Endothelial cell of umbilical vein (primary cell): ENCODE results near the gene STARD3NL. TPM values are rescaled to one million over a fixed set of nuclear protein-coding genes. Genes with fewer than 3 reads are reported as not detected.

ENCODE experiments used
- BruUV-seq: library from RNA; stranded (reverse); fragments of 400-500 nt; replicated peaks from 2 replicates; lab custom pipeline; 2021; lab: Mats Ljungman, UMichigan
- CTCF ChIA-PET: fragments of 300-600, 350-600 bp; sonication (Branson Sonifier 250); formaldehyde crosslinking; loops from one replicate; lab custom pipeline; 2021; ENCODE audit warnings: antibody characterized with exemption, inconsistent platforms; lab: Charles Lee
- POLR2A ChIA-PET: fragments of 300-600, 350-600 bp; sonication (Branson Sonifier 250); formaldehyde crosslinking; loops from one replicate; lab custom pipeline; 2021; ENCODE audit warnings: antibody characterized with exemption, inconsistent platforms; lab: Charles Lee
- DNase-seq: peaks from one replicate; pipeline ENCODE4 v3.0.0-alpha.2; 2011; ENCODE audit warnings: low read depth, low spot score
- FAIRE-seq: peaks from 2 replicates; lab custom pipeline; 2011; peaks lifted over from hg19 to GRCh38; lab: Jason Lieb, UNC
- H2AFZ ChIP-seq: 2 replicates; pipeline ENCODE4 v1.6.0; 2012; ENCODE audit warnings: low read depth, low read length, control low read depth, inconsistent platforms
- H3K27ac ChIP-seq: 2 replicates; pipeline ENCODE4 v1.5.1; 2011; ENCODE audit warnings: low read depth, mild to moderate bottlenecking, control low read depth, low read length, moderate library complexity; ENCODE audit not compliant: insufficient read depth
- H3K27me3 ChIP-seq, 2 experiments: 2 replicates each; pipeline versions ENCODE4 v1.6.0 to v1.6.1; 2011; ENCODE audit warnings: low read length in 2 of 2, mixed read lengths in 1 of 2; ENCODE audit not compliant: control insufficient read depth in 2 of 2, insufficient read depth in 2 of 2
- H3K36me3 ChIP-seq, 2 experiments: 2 replicates in 1 of 2; 3 replicates in 1 of 2; pipeline ENCODE4 v1.5.1; 2011; ENCODE audit warnings: low read length in 2 of 2, mild to moderate bottlenecking in 1 of 2, moderate library complexity in 1 of 2; ENCODE audit not compliant: control insufficient read depth in 2 of 2, insufficient read depth in 2 of 2; ENCODE audit errors: extremely low read depth in 1 of 2
- H3K4me1 ChIP-seq: 3 replicates; pipeline ENCODE4 v1.5.1; 2011; ENCODE audit warnings: mild to moderate bottlenecking, low read length; ENCODE audit not compliant: control insufficient read depth, insufficient read depth; ENCODE audit errors: extremely low read depth
- H3K4me2 ChIP-seq: 2 replicates; pipeline ENCODE4 v1.6.1; 2011; ENCODE audit warnings: low read length, control low read depth, mixed read lengths; ENCODE audit not compliant: insufficient read depth
- H3K4me3 ChIP-seq, 3 experiments: fragments of 200-600 bp in 1 of 3; sonication (generic), shearing (Covaris generic) in 1 of 3; replicated peaks in 1 of 3; 2 replicates each; pipeline ENCODE4 v1.5.1; 2011 to 2016; ENCODE audit warnings: control low read depth in 3 of 3, low read length in 3 of 3, mild to moderate bottlenecking in 2 of 3, inconsistent platforms in 1 of 3, low read depth in 1 of 3, moderate library complexity in 1 of 3; ENCODE audit not compliant: insufficient read depth in 1 of 3
- H3K79me2 ChIP-seq: 2 replicates; pipeline ENCODE4 v1.6.0; 2012; ENCODE audit warnings: low read length, inconsistent platforms; ENCODE audit not compliant: control insufficient read depth, insufficient read depth
- H3K9ac ChIP-seq: replicated peaks from 2 replicates; pipeline ENCODE3; 2011; ENCODE audit warnings: low read length, control low read depth; ENCODE audit not compliant: insufficient read depth; ENCODE audit errors: extremely low read depth
- H3K9me1 ChIP-seq: replicated peaks from 3 replicates; pipeline ENCODE4 v1.6.0; 2011; ENCODE audit warnings: mild to moderate bottlenecking, low read length; ENCODE audit not compliant: control insufficient read depth, insufficient read depth; ENCODE audit errors: extremely low read depth
- H3K9me3 ChIP-seq: replicated peaks from 2 replicates; pipeline ENCODE4 v1.5.1; 2012; ENCODE audit warnings: low read length, inconsistent platforms; ENCODE audit not compliant: control insufficient read depth, insufficient read depth
- H4K20me1 ChIP-seq: replicated peaks from 2 replicates; pipeline ENCODE3; 2011; ENCODE audit warnings: mild to moderate bottlenecking, low read length; ENCODE audit not compliant: control insufficient read depth, insufficient read depth; ENCODE audit errors: extremely low read depth
- FOS ChIP-seq: IDR thresholded peaks from 2 replicates; pipeline ENCODE4 v1.6.1; 2011; ENCODE audit warnings: mild to moderate bottlenecking, low read length, moderate library complexity, borderline replicate concordance; ENCODE audit not compliant: insufficient read depth
- MAX ChIP-seq: IDR thresholded peaks from 2 replicates; pipeline ENCODE4 v1.6.1; 2011; ENCODE audit not compliant: insufficient read depth, insufficient read length
- dilution Hi-C: fragments of 300-500 bp; cut with MboI; formaldehyde crosslinking; loops from one replicate; pipeline ENCODE4 v1.15.0; 2019; ENCODE audit warnings: low sequenced_read_pairs; ENCODE audit not compliant: extremely low pct_ligation_motif_present
- intact Hi-C: fragments of 100-400 bp; cut with micrococcal nuclease; formaldehyde crosslinking; loops from one replicate; pipeline ENCODE4 v1.10.0; 2022
- polyA plus RNA-seq, 4 experiments: library from polyadenylated mRNA; depleted of rRNA in 3 of 4; stranded (reverse) in 3 of 4; unstranded in 1 of 4; fragments of >200 nt; gene quantifications; 2 replicates each; pipeline versions ENCODE4 v1.2.1 to v1.2.3, GENCODE V29; 2011 to 2012; ENCODE audit warnings: missing spikeins in 1 of 4
- total RNA-seq: library from RNA; stranded (reverse); gene quantifications from 2 replicates; pipeline ENCODE4 v1.2.3, GENCODE V29; 2021
- TF ChIP-seq, protein P1 (sequence below), 2 donors: IDR thresholded peaks; 1 replicate in 1 of 2; 2 replicates in 1 of 2; pipeline ENCODE4 v1.5.1; 2011; ENCODE audit warnings: low read length in 2 of 2, mild to moderate bottlenecking in 2 of 2, moderate library complexity in 2 of 2, control low read depth in 1 of 2, inconsistent platforms in 1 of 2, low read depth in 1 of 2; ENCODE audit not compliant: insufficient read depth in 1 of 2; ENCODE audit errors: extremely low read depth in 1 of 2

The STARD3NL gene
- total and polyA plus RNA-seq, 2 donors (not counting 3 experiments of a cell fraction or from before 2014, with no cell fraction given) = 52.8 to 73.6 TPM

DNA sequence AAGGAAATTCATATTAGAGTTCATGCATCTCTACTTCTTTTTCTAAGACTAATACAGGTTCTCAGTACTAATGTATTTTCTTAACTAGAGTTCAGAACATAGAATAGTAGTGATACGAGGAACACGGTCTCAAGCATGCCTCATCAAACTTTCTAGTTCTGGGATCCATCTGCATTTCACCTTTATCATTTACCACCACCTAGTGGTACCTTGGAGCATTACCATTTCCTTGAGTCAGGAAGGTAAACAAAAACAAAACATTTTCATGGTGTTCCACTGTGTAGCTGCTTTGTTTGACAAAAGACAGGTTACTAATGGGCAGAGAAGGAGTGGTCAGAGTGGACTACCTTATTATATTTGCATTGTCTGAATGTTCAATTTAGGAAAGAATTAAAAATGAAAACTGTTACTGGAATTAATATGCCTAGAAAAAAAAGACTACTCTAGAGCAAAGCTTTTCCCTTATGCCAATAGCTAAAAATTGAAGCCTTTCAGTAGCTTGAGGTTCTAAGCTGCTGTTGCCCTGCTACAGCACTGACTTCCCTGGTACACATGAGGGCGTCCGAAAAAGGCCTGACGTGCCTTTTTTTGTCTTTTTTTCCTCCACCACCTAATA, 44.5 kb downstream of the STARD3NL start:
- H3K4me1 ChIP-seq = no peaks in the 10 kb centered on the region
- no TSS peak for BruUV-seq
- H3K9me1 ChIP-seq = no peaks in the 10 kb centered on the region
- H3K27me3 ChIP-seq = no peaks in the 10 kb centered on the region
- no peak overlapping the region for H3K9ac ChIP-seq
- intact Hi-C loops = loop anchor here (1.0 to 2.0 kb wide), 3 partner anchors 96 to 321 kb away; no protein-coding TSS in a partner anchor
- no peak overlapping the region for H3K4me3 ChIP-seq
- FAIRE-seq = peak; percentile 63
- no peaks in the 10 kb centered on the region for H4K20me1 ChIP-seq
- dilution Hi-C loops = no loop called here
- no peak overlapping the region for H3K27ac ChIP-seq
- H3K79me2 ChIP-seq = no peaks in the 10 kb centered on the region
- POLR2A ChIA-PET = no interaction called here
- H3K4me2 ChIP-seq = no peak overlapping the region
- CTCF ChIA-PET = interaction anchor here (0.8 to 4.4 kb wide), 16 partner anchors 9 to 305 kb away, joined by 3 to 60 read pairs (median 4); partner anchors contain the start of genes SFRP4 and STARD3NL
- no peak for TF ChIP-seq MAX
- TF ChIP-seq, protein P1, sequence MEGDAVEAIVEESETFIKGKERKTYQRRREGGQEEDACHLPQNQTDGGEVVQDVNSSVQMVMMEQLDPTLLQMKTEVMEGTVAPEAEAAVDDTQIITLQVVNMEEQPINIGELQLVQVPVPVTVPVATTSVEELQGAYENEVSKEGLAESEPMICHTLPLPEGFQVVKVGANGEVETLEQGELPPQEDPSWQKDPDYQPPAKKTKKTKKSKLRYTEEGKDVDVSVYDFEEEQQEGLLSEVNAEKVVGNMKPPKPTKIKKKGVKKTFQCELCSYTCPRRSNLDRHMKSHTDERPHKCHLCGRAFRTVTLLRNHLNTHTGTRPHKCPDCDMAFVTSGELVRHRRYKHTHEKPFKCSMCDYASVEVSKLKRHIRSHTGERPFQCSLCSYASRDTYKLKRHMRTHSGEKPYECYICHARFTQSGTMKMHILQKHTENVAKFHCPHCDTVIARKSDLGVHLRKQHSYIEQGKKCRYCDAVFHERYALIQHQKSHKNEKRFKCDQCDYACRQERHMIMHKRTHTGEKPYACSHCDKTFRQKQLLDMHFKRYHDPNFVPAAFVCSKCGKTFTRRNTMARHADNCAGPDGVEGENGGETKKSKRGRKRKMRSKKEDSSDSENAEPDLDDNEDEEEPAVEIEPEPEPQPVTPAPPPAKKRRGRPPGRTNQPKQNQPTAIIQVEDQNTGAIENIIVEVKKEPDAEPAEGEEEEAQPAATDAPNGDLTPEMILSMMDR (IDR thresholded peaks at IDR 0.05; ENCODE audit: extremely low read depth in 1 of 2, insufficient read depth in 1 of 2, low read depth in 1 of 2, low read length in 2 of 2) = peak; percentile 47 to 63
- H3K9me3 ChIP-seq = no peaks in the 10 kb centered on the region
- no peak overlapping the region for H2AFZ ChIP-seq
- peak; percentile 75 for DNase-seq
- peaks cover 13 to 26% of the 10 kb centered on the region in 2 experiments for H3K36me3 ChIP-seq

DNA sequence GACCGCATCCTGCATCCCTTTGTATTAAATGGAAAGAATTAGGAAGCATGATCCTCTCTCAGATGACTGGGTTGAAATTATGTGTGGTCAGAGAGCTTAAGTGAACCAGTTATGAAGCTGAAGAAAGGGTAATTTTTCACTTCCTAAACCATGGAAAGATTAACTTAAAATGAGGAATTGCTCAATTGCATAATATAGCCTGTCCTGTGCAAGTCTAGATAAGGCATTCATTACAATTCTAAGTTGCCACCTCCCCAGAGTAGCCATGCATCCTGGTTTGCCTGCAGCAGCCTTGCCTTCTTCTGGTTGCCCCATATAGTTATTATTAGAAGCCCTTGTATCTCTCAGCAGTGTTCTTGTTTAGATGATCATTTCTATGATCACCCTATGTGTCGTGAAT, 45.3 kb downstream of the STARD3NL start:
- intact Hi-C loops = loop anchor here (2.0 kb wide), 1 partner anchor 95 kb away; no protein-coding TSS in a partner anchor
- no peak for FAIRE-seq
- no peaks in the 10 kb centered on the region for H4K20me1 ChIP-seq
- H3K9me3 ChIP-seq = no peaks in the 10 kb centered on the region
- no peak overlapping the region for H2AFZ ChIP-seq
- dilution Hi-C loops = no loop called here
- H3K79me2 ChIP-seq = no peaks in the 10 kb centered on the region
- POLR2A ChIA-PET = no interaction called here
- no peak overlapping the region for H3K9ac ChIP-seq
- no peak for DNase-seq
- no peak overlapping the region for H3K4me2 ChIP-seq
- no peak overlapping the region for H3K27ac ChIP-seq
- H3K4me1 ChIP-seq = no peaks in the 10 kb centered on the region
- H3K9me1 ChIP-seq = no peaks in the 10 kb centered on the region
- no TSS peak for BruUV-seq
- peaks cover 13 to 25% of the 10 kb centered on the region in 2 experiments for H3K36me3 ChIP-seq
- no peak for TF ChIP-seq FOS
- no peaks in the 10 kb centered on the region for H3K27me3 ChIP-seq
- CTCF ChIA-PET = interaction anchor here (0.8 to 4.4 kb wide), 16 partner anchors 10 to 306 kb away, joined by 3 to 60 read pairs (median 4); partner anchors contain the start of genes SFRP4 and STARD3NL
- H3K4me3 ChIP-seq = no peak overlapping the region
